Iris pigment epithelial cell (primary cell): ENCODE data around the gene EMC1.
"Not testable (repeated sequence)": the region's sequence is repeated elsewhere in the genome, so short reads cannot be mapped to it uniquely, and the experiment has no call there.

Experiments used
- DNase-seq: peaks from one replicate; pipeline ENCODE4 v3.0.0-alpha.2; 2011; ENCODE audit warnings: low read depth

Gene EMC1

GRCh38 chr1:19190468-19190867, 60.9 kb downstream of the EMC1 start:
- DNase-seq, result no peak

GRCh38 chr1:19189270-19189669, 62.1 kb downstream of the EMC1 start:
- no peak for DNase-seq

GRCh38 chr1:19187852-19188251, 63.5 kb downstream of the EMC1 start:
- DNase-seq, result no peak

GRCh38 chr1:19186001-19186400, 65.3 kb downstream of the EMC1 start:
- no peak for DNase-seq

- DNase-seq, result no peak
Measured at GRCh38 chr1:19182223-19182622, 69.1 kb downstream of the EMC1 start.

GRCh38 chr1:19180265-19180657, 71.1 kb downstream of the EMC1 start:
- not testable (repeated sequence) for DNase-seq

- peak; percentile 60 for DNase-seq
Measured at GRCh38 chr1:19179597-19180264, 71.6 kb downstream of the EMC1 start.

GRCh38 chr1:19178734-19179398, 72.5 kb downstream of the EMC1 start:
- DNase-seq, result no peak

- DNase-seq, result no peak
Measured at GRCh38 chr1:19177811-19178210, 73.5 kb downstream of the EMC1 start.

GRCh38 chr1:19169642-19170041, 81.7 kb downstream of the EMC1 start:
- peak; percentile 54 for DNase-seq

GRCh38 chr1:19167140-19167539, 84.2 kb downstream of the EMC1 start:
- no peak for DNase-seq

- DNase-seq, result peak; percentile 9
Measured at GRCh38 chr1:19166066-19166465, 85.3 kb downstream of the EMC1 start.
